Adrenal gland (tissue), 19 donors: ENCODE data around the gene REM1. TPM values are rescaled to one million over a fixed set of nuclear protein-coding genes. Genes with fewer than 3 reads are reported as not detected.
A peak's percentile ranks its signal among the peaks of the same experiment; 100 is the strongest.
"Not testable (repeated sequence)": the region's sequence is repeated elsewhere in the genome, so short reads cannot be mapped to it uniquely, and the experiment has no call there.

Experiments
- DNase-seq, 7 donors: peaks; one replicate each; pipeline ENCODE4 v3.0.0-alpha.2; 2019 to 2020
- H3K27ac ChIP-seq, 5 donors: fragments of 200-600 bp; sonication (generic) in 4 of 5; 1 replicate in 3 of 5; 2 replicates in 2 of 5; pipeline versions ENCODE4 v1.5.1 to v1.8.0; 2016 to 2020; ENCODE audit warnings: mild to moderate bottlenecking in 1 of 5
- H3K27me3 ChIP-seq: fragments of 200-600 bp; 2 replicates; pipeline ENCODE4 v1.8.0; 2021
- H3K36me3 ChIP-seq, 2 donors: fragments of 200-600 bp; replicated peaks in 1 of 2; 1 replicate in 1 of 2; 2 replicates in 1 of 2; pipeline versions ENCODE4 v1.5.1 to v1.8.0; 2018 to 2022
- H3K4me1 ChIP-seq, 2 donors: fragments of 200-600 bp; replicated peaks in 1 of 2; 1 replicate in 1 of 2; 2 replicates in 1 of 2; pipeline versions ENCODE4 v1.5.1 to v1.8.0; 2018 to 2021
- H3K4me3 ChIP-seq, 4 donors: fragments of 200-600 bp; sonication (generic) in 3 of 4; one replicate each; pipeline ENCODE4 v1.5.1; 2016 to 2018
- H3K9me3 ChIP-seq, 3 donors: fragments of 200-600 bp; sonication (generic) in 1 of 3; replicated peaks in 1 of 3; 1 replicate in 2 of 3; 2 replicates in 1 of 3; pipeline versions ENCODE4 v1.5.1 to v1.8.0; 2016 to 2021
- CTCF ChIP-seq, 6 experiments: fragments of 450-650 bp in 4 of 6; fragments of 200-600 bp in 2 of 6; sonication (generic) in 1 of 6; IDR thresholded peaks; 1 replicate in 5 of 6; 2 replicates in 1 of 6; pipeline versions ENCODE4 v1.5.1 to v1.8.0; 2016 to 2021; ENCODE audit warnings: antibody characterized with exemption in 6 of 6, mild to moderate bottlenecking in 2 of 6, moderate library complexity in 1 of 6
- POLR2A ChIP-seq, 2 donors: fragments of 450-650 bp; IDR thresholded peaks; one replicate each; pipeline ENCODE4 v1.6.1; 2017; ENCODE audit warnings: antibody characterized with exemption in 2 of 2, mild to moderate bottlenecking in 2 of 2, moderate library complexity in 1 of 2
- WGBS, 4 donors: extraction: QIAGEN DNeasy Blood & Tissue Kit in 2 of 4; methylation state at CpG; one replicate each; pipeline versions ENCODE4 v1.1.5 to v1.1.7; 2013 to 2017; 5-methylcytosine and 5-hydroxymethylcytosine counted together
- intact Hi-C, 2 donors: fragments of 100-400 bp; cut with DNase I; formaldehyde crosslinking; loops; one replicate each; pipeline versions ENCODE4 v1.14.1 to v1.15.0; 2022 to 2023
- long read RNA-seq, 10 donors: library from polyadenylated mRNA in 3 of 10; unstranded in 2 of 10; stranded (forward) in 1 of 10; transcript quantifications; one replicate each; pipeline ENCODE4 v2.0.0 and lab custom pipeline, GENCODE V29; 2021 to 2026
- polyA plus RNA-seq, 3 donors: library from polyadenylated mRNA; stranded (reverse); fragments of 200-250 nt in 2 of 3; fragments of 350-450 nt in 1 of 3; fragmentation: Illumina TruSeq in 1 of 3; extraction: RNeasy Lipid Tissue Mini Kit (QIAGEN cat#74804) in 1 of 3; gene quantifications; one replicate each; pipeline ENCODE4 v1.2.3, GENCODE V29; 2013 to 2014
- total RNA-seq, 9 donors: library from RNA; depleted of rRNA in 4 of 9; stranded (reverse); fragments of >200 nt in 4 of 9; fragments of 120-200 nt in 1 of 9; fragmentation: NEBNext Ultra II Directional in 1 of 9; extraction: Animal tissue kit (Norgen Biotek cat#: 25700) in 1 of 9; gene quantifications; one replicate each; pipeline versions ENCODE4 v1.1.0 to v1.2.4, GENCODE V29; 2013 to 2023
- donor health status: healthy with polysubstance abuse.
- donor health status: Bipolar disorder and iron deficiency.
- donor health status: DM: yes; HTN: yes; CAD: no.
- donor health status: DM: no; HTN: no; CAD: no.
- donor health status: DM: no; HTN: no; CAD: no.
- donor health status: DM: yes; HTN: yes; CAD: no.

Gene REM1
- total RNA-seq (10 to 100 TPM in 1 of 9 donors, 1 to 10 TPM in 6, under 1 TPM in 2; 0.26 to 19.3 (median 2.4) TPM), polyA plus RNA-seq (1 to 10 TPM in 2 of 3 donors, under 1 TPM in 1; 0.48 to 6.8 (median 3.4) TPM)
- long read RNA-seq, donor 1: 0 reads
- long read RNA-seq, donor 2: 0 reads
- long read RNA-seq, donor 3, partial matches to known transcripts: 0 of 1 reads
- long read RNA-seq, donor 3, other reads (novel, unspliced or antisense): 0 of 1 reads
- long read RNA-seq, donor 4, partial matches to known transcripts: 0 of 1 reads
- long read RNA-seq, donor 4, other reads (novel, unspliced or antisense): 0 of 1 reads
- long read RNA-seq, donor 5, transcript REM1-201 (5 exons, 1,665 nt): major isoform, 6 of 8 reads
- long read RNA-seq, donor 5, partial matches to known transcripts: 0 of 8 reads
- long read RNA-seq, donor 5, other reads (novel, unspliced or antisense): 2 of 8 reads
- long read RNA-seq, donor 6, partial matches to known transcripts: 2 of 4 reads
- long read RNA-seq, donor 6, other reads (novel, unspliced or antisense): 1 of 4 reads
- long read RNA-seq, donor 7: 0 reads
- long read RNA-seq, donor 8: 0 reads
- long read RNA-seq, donor 9, partial matches to known transcripts: 0 of 1 reads
- long read RNA-seq, donor 9, other reads (novel, unspliced or antisense): 0 of 1 reads
- long read RNA-seq, donor 10: 0 reads

- Histone ChIP-seq H3K36me3 (no peaks in the 10 kb centered on the region), H3K4me3 (peak within 1 kb of the TSS in 1 of 4 donors; percentile 56), H3K27ac (peak within 1 kb of the TSS in 2 of 5 donors; percentile 32 to 49), H3K9me3 (no peaks in the 10 kb centered on the region), H3K4me1 (peaks cover 0 to 7% of the 10 kb centered on the region in 2 donors), H3K27me3 (peaks cover 17% of the 10 kb centered on the region)
- peak in 1 of 7 donors; percentile 17 for DNase-seq
- 2 to 14% (median 5%) methylated on average over 8 to 33 of the region's 33 CpGs for WGBS, 4 donors
- no peak for TF ChIP-seq POLR2A (IDR thresholded peaks at IDR 0.05)
- TF ChIP-seq CTCF (IDR thresholded peaks at IDR 0.05): no peak
- intact Hi-C loops: no loop called here
These were observed at the start of gene REM1, which contains the start of gene DEFB124 for GRCh38 chr20:31474758-31475427. REM1 (plus strand) TSS chr20:31475288; CDS start chr20:31476446, 1,158 bp downstream. DEFB124 (minus strand) TSS chr20:31475127; CDS start chr20:31473013, 2,114 bp downstream.

- Histone ChIP-seq H3K36me3 (no peaks in the 10 kb centered on the region), H3K27me3 (no peaks in the 10 kb centered on the region), H3K4me3 (no peak overlapping the region), H3K4me1 (no peaks in the 10 kb centered on the region), H3K27ac (no peak overlapping the region), H3K9me3 (no peaks in the 10 kb centered on the region)
- no peak for DNase-seq
- intact Hi-C loops: no loop called here
- TF ChIP-seq CTCF (IDR thresholded peaks at IDR 0.05) (no peak), POLR2A (IDR thresholded peaks at IDR 0.05) (no peak)
These were observed 49.3 kb upstream of the REM1 start for GRCh38 chr20:31425797-31426196.

GRCh38 chr20:31426891-31427551 is 48.1 kb upstream of the REM1 start:
- H3K27ac ChIP-seq, intact Hi-C loops, H3K4me3 ChIP-seq, DNase-seq, H3K36me3 ChIP-seq, H3K27me3 ChIP-seq, H3K9me3 ChIP-seq, H3K4me1 ChIP-seq: not testable (repeated sequence)
- WGBS, 4 donors: 85 to 89% methylated on average over 25 to 33 of the region's 48 CpGs; no CpG with 5 or more reads in 2 of the 4 donors

- H3K4me1 ChIP-seq, H3K36me3 ChIP-seq, H3K27me3 ChIP-seq, H3K27ac ChIP-seq, H3K9me3 ChIP-seq, intact Hi-C loops, DNase-seq, H3K4me3 ChIP-seq: not testable (repeated sequence)
- 87 to 97% (median 93%) methylated on average over 5 to 26 of the region's 31 CpGs for WGBS, 4 donors
These were observed 47.5 kb upstream of the REM1 start for GRCh38 chr20:31427576-31427975.
